NCI-H510A treated with DMSO at 0.1 percent for 48 hours (cell line): ENCODE results near the gene CRYBB3.
"Not testable (repeated sequence)": the region's sequence is repeated elsewhere in the genome, so short reads cannot be mapped to it uniquely, and the experiment has no call there.

Experiments used
- DNase-seq: peaks from one replicate; lab custom pipeline; 2025; lab: John Stamatoyannopoulos, UW

The CRYBB3 gene

GRCh38 chr22:25174888-25175411 is 24.7 kb upstream of the CRYBB3 start:
- DNase-seq = no peak

GRCh38 chr22:25176175-25176574 is 23.5 kb upstream of the CRYBB3 start:
- DNase-seq = no peak

- no peak for DNase-seq
Measured at GRCh38 chr22:25176799-25177198, 22.9 kb upstream of the CRYBB3 start.

GRCh38 chr22:25177226-25177625 is 22.4 kb upstream of the CRYBB3 start:
- no peak for DNase-seq

- no peak for DNase-seq
Measured at GRCh38 chr22:25177895-25178294, 21.8 kb upstream of the CRYBB3 start.

GRCh38 chr22:25178348-25178747 is 21.3 kb upstream of the CRYBB3 start:
- DNase-seq = not testable (repeated sequence)

GRCh38 chr22:25178869-25179631 is 20.6 kb upstream of the CRYBB3 start:
- not testable (repeated sequence) for DNase-seq

- DNase-seq = no peak
Measured at GRCh38 chr22:25182131-25183110, 17.2 kb upstream of the CRYBB3 start.

GRCh38 chr22:25183949-25184619 is 15.6 kb upstream of the CRYBB3 start:
- no peak for DNase-seq

- DNase-seq = no peak
Measured at GRCh38 chr22:25186140-25186539, 13.5 kb upstream of the CRYBB3 start.

GRCh38 chr22:25187469-25187868 is 12.2 kb upstream of the CRYBB3 start:
- no peak for DNase-seq

GRCh38 chr22:25192406-25192805 is 7.3 kb upstream of the CRYBB3 start:
- no peak for DNase-seq

GRCh38 chr22:25193130-25193529 is 6.5 kb upstream of the CRYBB3 start:
- no peak for DNase-seq

GRCh38 chr22:25193548-25193947 is 6.1 kb upstream of the CRYBB3 start:
- no peak for DNase-seq

GRCh38 chr22:25196326-25196725 is 3.3 kb upstream of the CRYBB3 start:
- DNase-seq = no peak

- no peak for DNase-seq
Measured at GRCh38 chr22:25197340-25197739, 2.3 kb upstream of the CRYBB3 start.

GRCh38 chr22:25200967-25201366 is 1.3 kb downstream of the CRYBB3 start:
- no peak for DNase-seq

- DNase-seq = no peak
Measured at GRCh38 chr22:25201557-25202273, 2.1 kb downstream of the CRYBB3 start.

GRCh38 chr22:25202290-25202921 is 2.7 kb downstream of the CRYBB3 start:
- DNase-seq = peak; percentile 56

GRCh38 chr22:25203082-25203481 is 3.4 kb downstream of the CRYBB3 start:
- no peak for DNase-seq

- not testable (repeated sequence) for DNase-seq
Measured at GRCh38 chr22:25204547-25204946, 4.9 kb downstream of the CRYBB3 start.
